Transverse colon (tissue), 1 donor: ENCODE measurements around the gene AKR1E2.

Source experiments
- EP300 ChIP-seq: sonication (generic); formaldehyde crosslinking; IDR thresholded peaks from one replicate; pipeline ENCODE4 v1.6.1; 2017; ENCODE audit warnings: antibody characterized with exemption, low read depth
- POLR2A ChIP-seq: fragments of 450-650 bp; IDR thresholded peaks from one replicate; pipeline ENCODE4 v1.6.1; 2016; ENCODE audit warnings: antibody characterized with exemption, mild to moderate bottlenecking, moderate library complexity

GRCh38 chr10:4844864-4845263 lies 18.9 kb downstream of the AKR1E2 start:
- no peak for TF ChIP-seq EP300
- TF ChIP-seq POLR2A = no peak
